ENCODE results near the gene B3GAT2. TPM values are rescaled to one million over a fixed set of nuclear protein-coding genes. Genes with fewer than 3 reads are reported as not detected.
"Not testable (repeated sequence)": the region's sequence is repeated elsewhere in the genome, so short reads cannot be mapped to it uniquely, and the experiment has no call there.

The B3GAT2 gene
- polyA plus RNA-seq, 3 donors from 2014 or later: 0.13 to 0.59 TPM; not detected in 1

GRCh38 chr6:70954750-70955149, 2.1 kb downstream of the B3GAT2 start:
- no peak overlapping the region for H3K27ac Mint-ChIP-seq
- no peaks in the 10 kb centered on the region for H3K9me3 Mint-ChIP-seq
- no peak for DNase-seq
- H3K4me3 Mint-ChIP-seq: peak overlapping the region; percentile 61 to 81 (median 64)
- peaks cover 13 to 18% of the 10 kb centered on the region in 2 donors for H3K4me1 Mint-ChIP-seq
- H3K27me3 Mint-ChIP-seq (ENCODE audit: low read depth in 3 of 3): peaks cover 12 to 29% (median 20%) of the 10 kb centered on the region in 3 donors
- no peaks in the 10 kb centered on the region for H3K36me3 Mint-ChIP-seq

- no peaks in the 10 kb centered on the region for H3K36me3 Mint-ChIP-seq
- no peak for DNase-seq
- H3K27ac Mint-ChIP-seq: no peak overlapping the region
- H3K27me3 Mint-ChIP-seq (ENCODE audit: low read depth in 3 of 3): peaks cover 12 to 25% (median 18%) of the 10 kb centered on the region in 3 donors
- H3K4me3 Mint-ChIP-seq: peak overlapping the region; percentile 20 to 81 (median 48)
- peaks cover 13 to 18% of the 10 kb centered on the region in 2 donors for H3K4me1 Mint-ChIP-seq
- H3K9me3 Mint-ChIP-seq: no peaks in the 10 kb centered on the region
Observed at GRCh38 chr6:70954176-70954575, 2.7 kb downstream of the B3GAT2 start.

GRCh38 chr6:70952608-70953165, 4.2 kb downstream of the B3GAT2 start:
- Mint-ChIP-seq H3K27me3 (ENCODE audit: low read depth in 3 of 3) (peaks cover 7 to 21% (median 9%) of the 10 kb centered on the region in 3 donors), H3K27ac (no peak overlapping the region), H3K36me3 (no peaks in the 10 kb centered on the region), H3K4me3 (no peak overlapping the region), H3K9me3 (no peaks in the 10 kb centered on the region), H3K4me1 (peaks cover 13 to 17% of the 10 kb centered on the region in 2 donors)
- DNase-seq: no peak

GRCh38 chr6:70944321-70944720, 12.5 kb downstream of the B3GAT2 start:
- not testable (repeated sequence) for H3K36me3 Mint-ChIP-seq; DNase-seq; H3K27me3 Mint-ChIP-seq (ENCODE audit: low read depth in 3 of 3); H3K4me1 Mint-ChIP-seq; H3K27ac Mint-ChIP-seq; H3K4me3 Mint-ChIP-seq; H3K9me3 Mint-ChIP-seq

- no peaks in the 10 kb centered on the region for H3K4me1 Mint-ChIP-seq
- no peak for DNase-seq
- H3K27ac Mint-ChIP-seq: no peak overlapping the region
- no peaks in the 10 kb centered on the region for H3K36me3 Mint-ChIP-seq
- peaks cover 1 to 6% (median 4%) of the 10 kb centered on the region in 3 donors for H3K27me3 Mint-ChIP-seq (ENCODE audit: low read depth in 3 of 3)
- peaks cover 0 to 12% (median 0%) of the 10 kb centered on the region in 6 donors for H3K9me3 Mint-ChIP-seq
- H3K4me3 Mint-ChIP-seq: no peak overlapping the region
Observed at GRCh38 chr6:70933853-70934252, 23.0 kb downstream of the B3GAT2 start.

GRCh38 chr6:70905742-70906141, 51.1 kb downstream of the B3GAT2 start:
- Mint-ChIP-seq H3K36me3 (no peaks in the 10 kb centered on the region), H3K27me3 (ENCODE audit: low read depth in 3 of 3) (peaks cover 2 to 12% (median 3%) of the 10 kb centered on the region in 3 donors), H3K27ac (no peak overlapping the region), H3K4me3 (no peak overlapping the region), H3K9me3 (no peaks in the 10 kb centered on the region), H3K4me1 (no peaks in the 10 kb centered on the region)
- no peak for DNase-seq

GRCh38 chr6:70903665-70904452, 53.0 kb downstream of the B3GAT2 start:
- H3K4me1 Mint-ChIP-seq: no peaks in the 10 kb centered on the region
- peaks cover 2 to 15% (median 5%) of the 10 kb centered on the region in 3 donors for H3K27me3 Mint-ChIP-seq (ENCODE audit: low read depth in 3 of 3)
- no peak overlapping the region for H3K4me3 Mint-ChIP-seq
- H3K36me3 Mint-ChIP-seq: no peaks in the 10 kb centered on the region
- no peak overlapping the region for H3K27ac Mint-ChIP-seq
- no peaks in the 10 kb centered on the region for H3K9me3 Mint-ChIP-seq
- DNase-seq: no peak

- no peak for DNase-seq
- Mint-ChIP-seq H3K36me3 (no peaks in the 10 kb centered on the region), H3K27me3 (ENCODE audit: low read depth in 3 of 3) (peaks cover 0 to 15% (median 2%) of the 10 kb centered on the region in 3 donors), H3K4me3 (no peak overlapping the region), H3K9me3 (no peaks in the 10 kb centered on the region), H3K27ac (no peak overlapping the region), H3K4me1 (no peaks in the 10 kb centered on the region)
Observed at GRCh38 chr6:70901324-70901723, 55.5 kb downstream of the B3GAT2 start.

- Mint-ChIP-seq H3K36me3 (no peaks in the 10 kb centered on the region), H3K4me1 (no peaks in the 10 kb centered on the region), H3K4me3 (no peak overlapping the region), H3K9me3 (no peaks in the 10 kb centered on the region), H3K27ac (no peak overlapping the region), H3K27me3 (ENCODE audit: low read depth in 3 of 3) (peaks cover 0 to 20% (median 2%) of the 10 kb centered on the region in 3 donors)
- no peak for DNase-seq
Observed at GRCh38 chr6:70900047-70900446, 56.8 kb downstream of the B3GAT2 start.

GRCh38 chr6:70894001-70894400, 62.9 kb downstream of the B3GAT2 start:
- Mint-ChIP-seq H3K4me1 (no peaks in the 10 kb centered on the region), H3K36me3 (no peaks in the 10 kb centered on the region), H3K9me3 (no peaks in the 10 kb centered on the region), H3K4me3 (no peak overlapping the region), H3K27me3 (ENCODE audit: low read depth in 3 of 3) (peaks cover 0 to 7% (median 1%) of the 10 kb centered on the region in 3 donors), H3K27ac (no peak overlapping the region)
- no peak for DNase-seq

GRCh38 chr6:70889270-70889669, 67.6 kb downstream of the B3GAT2 start:
- no peak overlapping the region for H3K4me3 Mint-ChIP-seq
- no peaks in the 10 kb centered on the region for H3K4me1 Mint-ChIP-seq
- no peaks in the 10 kb centered on the region for H3K36me3 Mint-ChIP-seq
- H3K27ac Mint-ChIP-seq: no peak overlapping the region
- no peaks in the 10 kb centered on the region for H3K9me3 Mint-ChIP-seq
- peaks cover 0 to 6% (median 1%) of the 10 kb centered on the region in 3 donors for H3K27me3 Mint-ChIP-seq (ENCODE audit: low read depth in 3 of 3)
- DNase-seq: no peak

GRCh38 chr6:70886661-70887060, 70.2 kb downstream of the B3GAT2 start:
- Mint-ChIP-seq H3K27ac (no peak overlapping the region), H3K4me3 (no peak overlapping the region), H3K36me3 (no peaks in the 10 kb centered on the region), H3K9me3 (no peaks in the 10 kb centered on the region), H3K27me3 (ENCODE audit: low read depth in 3 of 3) (peaks cover 0 to 11% (median 1%) of the 10 kb centered on the region in 3 donors), H3K4me1 (no peaks in the 10 kb centered on the region)
- no peak for DNase-seq

- Mint-ChIP-seq H3K36me3 (no peaks in the 10 kb centered on the region), H3K9me3 (no peaks in the 10 kb centered on the region), H3K27ac (no peak overlapping the region), H3K4me3 (no peak overlapping the region), H3K27me3 (ENCODE audit: low read depth in 3 of 3) (peaks cover 0 to 11% (median 1%) of the 10 kb centered on the region in 3 donors), H3K4me1 (no peaks in the 10 kb centered on the region)
- DNase-seq: no peak
Observed at GRCh38 chr6:70886071-70886470, 70.8 kb downstream of the B3GAT2 start.

GRCh38 chr6:70884074-70884983, 72.5 kb downstream of the B3GAT2 start:
- Mint-ChIP-seq H3K27me3 (ENCODE audit: low read depth in 3 of 3) (peaks cover 2 to 13% (median 3%) of the 10 kb centered on the region in 3 donors), H3K27ac (no peak overlapping the region), H3K4me3 (no peak overlapping the region), H3K9me3 (no peaks in the 10 kb centered on the region), H3K36me3 (no peaks in the 10 kb centered on the region), H3K4me1 (no peaks in the 10 kb centered on the region)
- peak; percentile 45 to 58 (median 48) for DNase-seq

All from immature natural killer cell (primary cell).